Neural progenitor cell (in vitro differentiated cells): Measurements from ENCODE around the gene DZIP1.

Experiments used
- EZH2 ChIP-seq: fragments of 200-600 bp; sonication (generic); IDR thresholded peaks from 2 replicates; pipeline ENCODE4 v1.6.1; 2017; ENCODE audit warnings: antibody characterized with exemption, mild to moderate bottlenecking, moderate library complexity
- EZH2phosphoT487 ChIP-seq: fragments of 200-600 bp; sonication (generic); IDR thresholded peaks from 2 replicates; pipeline ENCODE4 v1.6.1; 2017; ENCODE audit warnings: antibody characterized with exemption
- TF ChIP-seq, protein P1 (sequence below): fragments of 200-600 bp; sonication (generic); IDR thresholded peaks from 2 replicates; pipeline ENCODE4 v1.5.1; 2017; ENCODE audit warnings: antibody characterized with exemption, mild to moderate bottlenecking

DNA sequence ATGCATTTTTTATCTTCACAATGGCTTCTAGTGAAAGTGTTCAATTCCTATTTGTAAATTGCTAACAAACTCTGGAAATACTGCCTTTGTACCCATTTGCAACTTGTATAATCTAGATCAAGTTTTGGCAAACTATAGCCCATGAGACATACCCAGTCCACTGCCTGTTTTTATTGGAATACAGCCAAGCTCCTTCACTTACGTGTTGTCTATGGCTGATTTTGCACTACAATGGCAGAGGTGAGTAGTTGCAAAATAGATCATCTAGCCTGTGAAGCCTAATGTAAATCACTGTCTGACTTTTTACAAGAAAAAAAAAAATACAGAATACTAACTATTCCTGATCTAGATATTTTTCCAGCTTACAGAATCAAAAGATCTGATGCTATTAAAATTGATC lies 37.1 kb downstream of the DZIP1 start:
- TF ChIP-seq, protein P1, sequence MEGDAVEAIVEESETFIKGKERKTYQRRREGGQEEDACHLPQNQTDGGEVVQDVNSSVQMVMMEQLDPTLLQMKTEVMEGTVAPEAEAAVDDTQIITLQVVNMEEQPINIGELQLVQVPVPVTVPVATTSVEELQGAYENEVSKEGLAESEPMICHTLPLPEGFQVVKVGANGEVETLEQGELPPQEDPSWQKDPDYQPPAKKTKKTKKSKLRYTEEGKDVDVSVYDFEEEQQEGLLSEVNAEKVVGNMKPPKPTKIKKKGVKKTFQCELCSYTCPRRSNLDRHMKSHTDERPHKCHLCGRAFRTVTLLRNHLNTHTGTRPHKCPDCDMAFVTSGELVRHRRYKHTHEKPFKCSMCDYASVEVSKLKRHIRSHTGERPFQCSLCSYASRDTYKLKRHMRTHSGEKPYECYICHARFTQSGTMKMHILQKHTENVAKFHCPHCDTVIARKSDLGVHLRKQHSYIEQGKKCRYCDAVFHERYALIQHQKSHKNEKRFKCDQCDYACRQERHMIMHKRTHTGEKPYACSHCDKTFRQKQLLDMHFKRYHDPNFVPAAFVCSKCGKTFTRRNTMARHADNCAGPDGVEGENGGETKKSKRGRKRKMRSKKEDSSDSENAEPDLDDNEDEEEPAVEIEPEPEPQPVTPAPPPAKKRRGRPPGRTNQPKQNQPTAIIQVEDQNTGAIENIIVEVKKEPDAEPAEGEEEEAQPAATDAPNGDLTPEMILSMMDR = no peak
- no peak for TF ChIP-seq EZH2
- TF ChIP-seq EZH2phosphoT487 = no peak
